H1 (cell line): ENCODE data around the gene CORIN. TPM values are rescaled to one million over a fixed set of nuclear protein-coding genes. Genes with fewer than 3 reads are reported as not detected.
A peak's percentile ranks its signal among the peaks of the same experiment; 100 is the strongest.

ENCODE experiments used
- ASH2L ChIP-seq: fragments of 200-600, 300-600 bp; sonication (generic); IDR thresholded peaks from one replicate; pipeline ENCODE4 v1.7.1; 2017; ENCODE audit warnings: low read length
- BRCA1 ChIP-seq: IDR thresholded peaks from 2 replicates; pipeline ENCODE4 v1.6.1; 2012; ENCODE audit warnings: low read depth, low read length, improper control_type of control experiment
- CBX8 ChIP-seq: fragments of 300-800, 300-1000 bp; sonication (generic); IDR thresholded peaks from 2 replicates; pipeline ENCODE4 v1.7.1; 2016; ENCODE audit warnings: low read depth, low read length, borderline replicate concordance
- CEBPB ChIP-seq: IDR thresholded peaks from 2 replicates; pipeline ENCODE4 v1.6.1; 2012; ENCODE audit warnings: low read depth, low read length
- CREB1 ChIP-seq: IDR thresholded peaks from 2 replicates; pipeline ENCODE4 v1.6.1; 2012; ENCODE audit warnings: inconsistent platforms
- GTF2F1 ChIP-seq: IDR thresholded peaks from 2 replicates; pipeline ENCODE4 v1.6.1; 2012; ENCODE audit warnings: low read depth, low read length, improper control_type of control experiment, borderline replicate concordance
- JUN ChIP-seq: IDR thresholded peaks from 2 replicates; pipeline ENCODE4 v1.6.1; 2011; ENCODE audit warnings: low read depth, mild to moderate bottlenecking, improper control_type of control experiment, low read length
- JUND ChIP-seq: IDR thresholded peaks from 2 replicates; pipeline ENCODE4 v1.6.1; 2011; ENCODE audit warnings: mild to moderate bottlenecking, improper control_type of control experiment, low read length
- KDM1A ChIP-seq: fragments of 200-600, 300-600 bp; sonication (generic); IDR thresholded peaks from 2 replicates; pipeline ENCODE4 v1.7.1; 2016; ENCODE audit warnings: mild to moderate bottlenecking, low read length, borderline replicate concordance
- MAFK ChIP-seq: IDR thresholded peaks from 2 replicates; pipeline ENCODE4 v1.6.1; 2012; ENCODE audit warnings: low read depth, mild to moderate bottlenecking, improper control_type of control experiment, low read length
- POU5F1 ChIP-seq: IDR thresholded peaks from 2 replicates; pipeline ENCODE4 v1.6.1; 2011; ENCODE audit warnings: low read depth, mild to moderate bottlenecking, low read length, moderate library complexity
- RAD21 ChIP-seq, 2 experiments: IDR thresholded peaks in 1 of 2; conservative IDR thresholded peaks in 1 of 2; 2 replicates each; pipeline ENCODE4 v1.6.1; 2011; ENCODE audit warnings: low read depth in 2 of 2, low read length in 2 of 2, improper control_type of control experiment in 1 of 2, inconsistent platforms in 1 of 2, mild to moderate bottlenecking in 1 of 2, moderate library complexity in 1 of 2
- SIN3A ChIP-seq, 2 experiments: IDR thresholded peaks in 1 of 2; conservative IDR thresholded peaks in 1 of 2; 2 replicates each; pipeline ENCODE4 v1.6.1; 2011 to 2012; ENCODE audit warnings: low read length in 2 of 2, improper control_type of control experiment in 1 of 2, low read depth in 1 of 2, mild to moderate bottlenecking in 1 of 2
- SP1 ChIP-seq: IDR thresholded peaks from 2 replicates; pipeline ENCODE4 v1.6.1; 2011; ENCODE audit warnings: low read depth, low read length
- TAF7 ChIP-seq: optimal IDR thresholded peaks from 2 replicates; pipeline ENCODE3; 2011; ENCODE audit warnings: low read depth, mild to moderate bottlenecking, inconsistent platforms, low read length, moderate library complexity, borderline replicate concordance
- TCF12 ChIP-seq: IDR thresholded peaks from 2 replicates; pipeline ENCODE4 v1.6.1; 2011; ENCODE audit warnings: low read depth, mild to moderate bottlenecking, low read length
- polyA plus RNA-seq, 7 experiments: library from polyadenylated mRNA; depleted of rRNA in 3 of 7; stranded (reverse) in 5 of 7; unstranded in 2 of 7; fragments of >200 nt in 5 of 7; fragments of 200-250 nt in 2 of 7; gene quantifications; 1 replicate in 5 of 7; 2 replicates in 1 of 7; 4 replicates in 1 of 7; pipeline versions ENCODE4 v1.2.1 to v1.2.3, GENCODE V29; 2011 to 2013; ENCODE audit warnings: missing spikeins in 2 of 7, mixed read lengths in 2 of 7
- total RNA-seq: library from RNA; stranded (reverse); fragmentation: NEBNext Ultra II Directional; extraction: Animal tissue kit (Norgen Biotek cat#: 25700); gene quantifications from 2 replicates; pipeline ENCODE4 v1.2.1, GENCODE V29; 2021
- TF ChIP-seq, protein P1 (sequence below): IDR thresholded peaks from 2 replicates; pipeline ENCODE4 v1.6.1; 2012; ENCODE audit warnings: low read length, inconsistent platforms
- TF ChIP-seq, protein P2 (sequence below): IDR thresholded peaks from 2 replicates; pipeline ENCODE4 v1.6.1; 2011; ENCODE audit warnings: low read depth, mild to moderate bottlenecking, low read length; ENCODE audit not compliant: insufficient read depth

CORIN gene
- total and polyA plus RNA-seq, 2 of the 8 experiments (the other 6 are each of a cell fraction or from before 2014, with no cell fraction given), result 0.09 to 0.32 TPM

DNA sequence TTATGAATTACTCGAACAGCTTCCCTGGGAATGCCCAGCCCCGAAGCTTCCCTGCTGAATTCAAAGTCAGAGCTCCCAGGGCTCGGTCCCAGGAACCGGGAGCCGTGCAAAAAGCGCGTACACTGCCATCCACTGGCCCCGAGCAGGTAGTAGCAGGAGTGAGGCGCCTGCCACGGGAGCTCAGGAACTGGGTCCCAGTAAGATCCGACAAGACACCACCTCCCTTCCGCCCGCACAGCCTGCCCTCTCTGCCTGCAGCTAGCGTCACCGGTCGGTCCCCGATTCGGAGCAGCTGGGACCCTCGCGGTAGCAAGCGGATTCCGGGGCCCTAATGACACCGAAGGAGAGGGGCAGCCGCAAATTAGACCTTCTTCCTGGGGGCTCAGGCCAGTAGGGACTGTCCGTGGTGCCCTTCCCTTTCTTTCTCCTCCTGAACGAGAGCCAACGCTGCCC lies 1.2 kb downstream of the CORIN start (continued):
- TF ChIP-seq, protein P1, sequence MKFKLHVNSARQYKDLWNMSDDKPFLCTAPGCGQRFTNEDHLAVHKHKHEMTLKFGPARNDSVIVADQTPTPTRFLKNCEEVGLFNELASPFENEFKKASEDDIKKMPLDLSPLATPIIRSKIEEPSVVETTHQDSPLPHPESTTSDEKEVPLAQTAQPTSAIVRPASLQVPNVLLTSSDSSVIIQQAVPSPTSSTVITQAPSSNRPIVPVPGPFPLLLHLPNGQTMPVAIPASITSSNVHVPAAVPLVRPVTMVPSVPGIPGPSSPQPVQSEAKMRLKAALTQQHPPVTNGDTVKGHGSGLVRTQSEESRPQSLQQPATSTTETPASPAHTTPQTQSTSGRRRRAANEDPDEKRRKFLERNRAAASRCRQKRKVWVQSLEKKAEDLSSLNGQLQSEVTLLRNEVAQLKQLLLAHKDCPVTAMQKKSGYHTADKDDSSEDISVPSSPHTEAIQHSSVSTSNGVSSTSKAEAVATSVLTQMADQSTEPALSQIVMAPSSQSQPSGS, result no peak
- TF ChIP-seq SIN3A (conservative IDR thresholded peaks at IDR 0.05 in 1 of 2, IDR thresholded peaks at IDR 0.05 in 1 of 2; ENCODE audit: low read depth in 1 of 2, low read length in 2 of 2), result 0 out of 4 replicates have a peak, but pooled peaks of 1 of the 2 experiments have one; percentile 48
- TF ChIP-seq TCF12, result no peak
- TF ChIP-seq KDM1A, result no peak
- TF ChIP-seq SP1, result no peak
- TF ChIP-seq ASH2L, result peak; percentile 14
- TF ChIP-seq, protein P2, sequence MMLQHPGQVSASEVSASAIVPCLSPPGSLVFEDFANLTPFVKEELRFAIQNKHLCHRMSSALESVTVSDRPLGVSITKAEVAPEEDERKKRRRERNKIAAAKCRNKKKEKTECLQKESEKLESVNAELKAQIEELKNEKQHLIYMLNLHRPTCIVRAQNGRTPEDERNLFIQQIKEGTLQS, result no peak
- TF ChIP-seq MAFK, result no peak
- peak; percentile 16; the same call in 1 of the 2 replicates for TF ChIP-seq CREB1
- no peak for TF ChIP-seq POU5F1
- TF ChIP-seq CEBPB, result no peak
- TF ChIP-seq GTF2F1, result no peak
- no peak for TF ChIP-seq JUND
- no peak for TF ChIP-seq CBX8
- peak; percentile 87 to 90 for TF ChIP-seq RAD21 (IDR thresholded peaks at IDR 0.05 in 1 of 2, conservative IDR thresholded peaks at IDR 0.05 in 1 of 2; ENCODE audit: low read depth in 2 of 2, low read length in 2 of 2)
- no peak for TF ChIP-seq BRCA1
- TF ChIP-seq TAF7, result no peak
- no peak for TF ChIP-seq JUN
